DOHH2 (cell line): ENCODE results near the gene PHACTR1.

Experiments
- H3F3A ChIP-seq: fragments of 200-600 bp; sonication (generic), shearing (Covaris generic); 2 replicates; pipeline ENCODE4 v1.6.0; 2016; ENCODE audit warnings: antibody characterized with exemption, mild to moderate bottlenecking; ENCODE audit not compliant: control insufficient read depth, insufficient read depth
- H3K27ac ChIP-seq: fragments of 200-600 bp; sonication (generic); 2 replicates; pipeline ENCODE4 v1.5.1; 2014; ENCODE audit warnings: low read depth, mild to moderate bottlenecking, low read length, moderate library complexity
- H3K27me3 ChIP-seq: fragments of 200-600 bp; sonication (generic); 2 replicates; pipeline ENCODE4 v1.6.1; 2014; ENCODE audit warnings: mild to moderate bottlenecking, low read length, mixed read lengths; ENCODE audit not compliant: control insufficient read depth
- H3K36me3 ChIP-seq: fragments of 200-600 bp; sonication (generic); 2 replicates; pipeline ENCODE4 v1.6.1; 2014; ENCODE audit warnings: mild to moderate bottlenecking, low read length, moderate library complexity, mixed read lengths; ENCODE audit not compliant: control insufficient read depth
- H3K4me1 ChIP-seq: fragments of 200-600 bp; sonication (generic); 2 replicates; pipeline ENCODE4 v1.6.1; 2014; ENCODE audit warnings: mild to moderate bottlenecking, low read length, mixed read lengths; ENCODE audit not compliant: control insufficient read depth
- H3K4me2 ChIP-seq: fragments of 200-600 bp; sonication (generic); 2 replicates; pipeline ENCODE4 v1.6.0; 2014; ENCODE audit warnings: mild to moderate bottlenecking, low read length, moderate library complexity
- H3K4me3 ChIP-seq: fragments of 200-600 bp; sonication (generic); 2 replicates; pipeline ENCODE4 v1.5.1; 2014; ENCODE audit warnings: mild to moderate bottlenecking, low read length, mixed read lengths
- H3K79me2 ChIP-seq: fragments of 200-600 bp; sonication (generic); 2 replicates; pipeline ENCODE4 v1.6.1; 2014; ENCODE audit warnings: mild to moderate bottlenecking, low read length, mixed read lengths; ENCODE audit not compliant: control insufficient read depth
- H3K9me2 ChIP-seq: fragments of 200-600 bp; sonication (generic); replicated peaks from 2 replicates; pipeline ENCODE4 v1.6.1; 2014; ENCODE audit warnings: mild to moderate bottlenecking, low read length, mixed read lengths; ENCODE audit not compliant: control insufficient read depth
- H3K9me3 ChIP-seq: fragments of 200-600 bp; sonication (generic); 2 replicates; pipeline ENCODE4 v1.6.1; 2014; ENCODE audit warnings: antibody characterized with exemption, low read length, mixed read lengths; ENCODE audit not compliant: control insufficient read depth, insufficient read depth
- H4K20me1 ChIP-seq: fragments of 200-600 bp; sonication (generic); 2 replicates; pipeline ENCODE4 v1.6.0; 2014; ENCODE audit warnings: low read depth, mild to moderate bottlenecking, antibody characterized with exemption, low read length, moderate library complexity; ENCODE audit not compliant: control insufficient read depth, insufficient read depth
- EZH2phosphoT487 ChIP-seq: fragments of 200-600 bp; sonication (generic); IDR thresholded peaks from 2 replicates; pipeline ENCODE4 v1.6.1; 2017; ENCODE audit warnings: borderline replicate concordance, mild to moderate bottlenecking, antibody characterized with exemption, low read length, moderate library complexity, mixed read lengths
- TF ChIP-seq, protein P1 (sequence below): fragments of 200-600 bp; sonication (generic); IDR thresholded peaks from one replicate; pipeline ENCODE4 v1.5.1; 2014; ENCODE audit warnings: antibody characterized with exemption, mild to moderate bottlenecking, low read depth, low read length; ENCODE audit not compliant: poor library complexity, severe bottlenecking

The PHACTR1 gene

DNA sequence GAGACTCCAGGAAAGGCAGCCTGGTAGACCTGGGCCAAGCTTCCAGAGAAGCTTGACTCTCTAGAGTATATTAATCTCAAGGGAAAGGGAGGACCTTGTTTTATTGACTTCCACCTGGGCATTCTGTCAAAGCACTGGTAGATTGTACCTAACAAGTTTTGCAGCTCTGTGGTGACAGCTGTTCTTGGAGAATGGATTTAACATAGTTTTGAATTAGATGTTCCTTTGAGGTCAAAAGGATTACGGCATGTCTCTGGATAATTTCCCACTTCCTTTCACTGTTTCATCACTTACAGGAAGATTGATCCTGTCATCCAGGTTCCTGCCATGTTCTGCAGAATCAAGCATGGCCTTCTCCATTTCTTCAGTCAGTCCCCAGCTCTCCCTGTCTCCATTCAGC, 246.0 kb downstream of the PHACTR1 start:
- peaks cover 43% of the 10 kb centered on the region for H3K27me3 ChIP-seq
- no peaks in the 10 kb centered on the region for H3K36me3 ChIP-seq
- TF ChIP-seq EZH2phosphoT487, result no peak
- TF ChIP-seq, protein P1, sequence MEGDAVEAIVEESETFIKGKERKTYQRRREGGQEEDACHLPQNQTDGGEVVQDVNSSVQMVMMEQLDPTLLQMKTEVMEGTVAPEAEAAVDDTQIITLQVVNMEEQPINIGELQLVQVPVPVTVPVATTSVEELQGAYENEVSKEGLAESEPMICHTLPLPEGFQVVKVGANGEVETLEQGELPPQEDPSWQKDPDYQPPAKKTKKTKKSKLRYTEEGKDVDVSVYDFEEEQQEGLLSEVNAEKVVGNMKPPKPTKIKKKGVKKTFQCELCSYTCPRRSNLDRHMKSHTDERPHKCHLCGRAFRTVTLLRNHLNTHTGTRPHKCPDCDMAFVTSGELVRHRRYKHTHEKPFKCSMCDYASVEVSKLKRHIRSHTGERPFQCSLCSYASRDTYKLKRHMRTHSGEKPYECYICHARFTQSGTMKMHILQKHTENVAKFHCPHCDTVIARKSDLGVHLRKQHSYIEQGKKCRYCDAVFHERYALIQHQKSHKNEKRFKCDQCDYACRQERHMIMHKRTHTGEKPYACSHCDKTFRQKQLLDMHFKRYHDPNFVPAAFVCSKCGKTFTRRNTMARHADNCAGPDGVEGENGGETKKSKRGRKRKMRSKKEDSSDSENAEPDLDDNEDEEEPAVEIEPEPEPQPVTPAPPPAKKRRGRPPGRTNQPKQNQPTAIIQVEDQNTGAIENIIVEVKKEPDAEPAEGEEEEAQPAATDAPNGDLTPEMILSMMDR, result no peak
- H3K4me1 ChIP-seq, result peaks cover 7% of the 10 kb centered on the region; the same call in 1 of the 2 replicates
- no peaks in the 10 kb centered on the region for H4K20me1 ChIP-seq
- H3K9me2 ChIP-seq, result no peaks in the 10 kb centered on the region
- no peaks in the 10 kb centered on the region for H3K79me2 ChIP-seq
- H3K9me3 ChIP-seq, result no peaks in the 10 kb centered on the region
- H3K4me2 ChIP-seq, result no peak overlapping the region
- H3K4me3 ChIP-seq, result no peak overlapping the region
- no peaks in the 10 kb centered on the region for H3F3A ChIP-seq
- H3K27ac ChIP-seq, result no peak overlapping the region

DNA sequence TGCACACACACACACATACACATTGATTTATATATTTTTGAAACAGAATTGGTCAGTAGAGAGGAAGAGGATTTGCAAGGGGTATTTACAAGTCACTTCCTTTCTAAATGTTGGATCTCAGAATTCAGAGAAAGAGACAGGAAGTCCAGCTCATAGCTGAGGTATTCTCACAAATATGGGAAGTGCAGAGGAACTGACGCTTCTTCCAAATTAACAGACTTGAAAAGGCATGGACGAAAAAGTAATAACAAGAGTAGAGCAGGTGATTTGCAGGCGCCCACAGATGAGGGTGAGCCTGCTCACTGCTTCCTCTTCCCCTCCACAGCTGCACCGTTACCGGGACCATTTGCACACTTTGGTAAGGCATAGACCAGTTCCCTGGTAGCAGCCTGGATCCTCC, 246.4 kb downstream of the PHACTR1 start:
- no peaks in the 10 kb centered on the region for H4K20me1 ChIP-seq
- H3F3A ChIP-seq, result no peaks in the 10 kb centered on the region
- H3K4me2 ChIP-seq, result no peak overlapping the region
- no peak overlapping the region for H3K27ac ChIP-seq
- H3K4me3 ChIP-seq, result no peak overlapping the region
- H3K36me3 ChIP-seq, result no peaks in the 10 kb centered on the region
- peaks cover 39% of the 10 kb centered on the region for H3K27me3 ChIP-seq
- no peaks in the 10 kb centered on the region for H3K79me2 ChIP-seq
- no peaks in the 10 kb centered on the region for H3K9me3 ChIP-seq
- no peak for TF ChIP-seq EZH2phosphoT487
- TF ChIP-seq, protein P1, result no peak
- H3K4me1 ChIP-seq, result peaks cover 7% of the 10 kb centered on the region; the same call in 1 of the 2 replicates
- no peaks in the 10 kb centered on the region for H3K9me2 ChIP-seq

DNA sequence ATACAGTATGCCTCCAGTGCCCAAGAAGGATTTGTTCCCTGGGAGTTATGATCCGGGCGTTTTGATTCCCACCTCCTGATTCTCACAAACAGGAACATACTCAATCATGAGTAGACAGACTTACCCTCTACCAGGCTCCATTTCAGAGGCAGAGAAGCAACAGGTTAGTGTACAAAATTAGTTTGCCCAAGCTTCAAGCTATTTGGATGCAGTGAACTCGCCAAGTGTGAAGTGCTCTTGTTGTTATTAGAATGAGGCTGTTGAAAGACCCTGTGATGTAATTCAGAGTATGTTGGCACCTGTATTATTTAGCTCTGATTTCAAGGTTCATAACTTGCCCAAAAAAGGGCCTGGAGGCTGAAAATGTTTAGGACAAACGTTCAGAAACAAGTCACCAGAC, 247.0 kb downstream of the PHACTR1 start:
- Histone ChIP-seq H3K4me2 (no peak overlapping the region), H3K27ac (no peak overlapping the region), H3K27me3 (peaks cover 33% of the 10 kb centered on the region), H3K4me1 (peaks cover 7% of the 10 kb centered on the region; the same call in 1 of the 2 replicates), H3K79me2 (no peaks in the 10 kb centered on the region), H3K4me3 (no peak overlapping the region), H3K36me3 (no peaks in the 10 kb centered on the region), H3F3A (no peaks in the 10 kb centered on the region), H3K9me3 (no peaks in the 10 kb centered on the region), H3K9me2 (no peaks in the 10 kb centered on the region), H4K20me1 (no peaks in the 10 kb centered on the region)
- no peak for TF ChIP-seq EZH2phosphoT487
- TF ChIP-seq, protein P1, result no peak

DNA sequence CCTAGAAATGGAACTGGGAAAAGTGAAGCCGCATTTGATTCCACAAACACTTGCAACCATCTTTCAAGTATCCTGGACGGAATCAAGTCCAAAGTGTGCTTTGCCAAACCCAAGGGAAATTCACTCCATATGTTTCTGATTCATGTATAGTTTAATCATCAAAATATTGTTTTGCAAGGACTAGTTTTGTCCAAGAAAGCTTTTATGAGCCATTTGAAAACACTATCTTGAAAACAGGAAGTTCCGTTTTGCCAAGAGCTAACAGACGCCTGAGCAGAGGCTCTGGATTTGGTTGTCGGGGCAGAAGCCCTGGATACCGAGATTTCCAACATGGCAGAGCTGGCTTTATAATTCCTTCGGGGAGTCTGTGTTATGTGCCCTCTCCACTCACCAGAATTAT, 251.1 kb downstream of the PHACTR1 start:
- Histone ChIP-seq H3K4me3 (no peak overlapping the region), H3K4me2 (no peak overlapping the region), H3K4me1 (peaks cover 6% of the 10 kb centered on the region; the same call in 1 of the 2 replicates)

More for the DNA sequence above, 251.1 kb downstream of the PHACTR1 start:
- Histone ChIP-seq H3K79me2 (no peaks in the 10 kb centered on the region), H3K27me3 (peaks cover 11% of the 10 kb centered on the region), H3F3A (no peaks in the 10 kb centered on the region), H3K9me2 (no peaks in the 10 kb centered on the region), H4K20me1 (no peaks in the 10 kb centered on the region), H3K27ac (no peak overlapping the region), H3K36me3 (no peaks in the 10 kb centered on the region), H3K9me3 (no peaks in the 10 kb centered on the region)
- no peak for TF ChIP-seq EZH2phosphoT487
- TF ChIP-seq, protein P1, result no peak
